Thoracic aorta (tissue), 2 donors: Measurements from ENCODE around the gene PIP4K2B. TPM values are rescaled to one million over a fixed set of nuclear protein-coding genes. Genes with fewer than 3 reads are reported as not detected.

Source experiments
- ATAC-seq: fragments of 150-250 bp; one replicate; pipeline ENCODE4 v1.8.0; 2017; ENCODE audit warnings: low read depth; ENCODE audit not compliant: insufficient number of reproducible peaks, low FRiP score
- DNase-seq: peaks from one replicate; pipeline ENCODE4 v3.0.0-alpha.2; 2020; ENCODE audit warnings: low spot score
- H3K27ac ChIP-seq, 2 donors: fragments of 200-600 bp; sonication (generic); 1 replicate in 1 of 2; 2 replicates in 1 of 2; pipeline ENCODE4 v1.5.1; 2016; ENCODE audit warnings: mild to moderate bottlenecking in 2 of 2, moderate library complexity in 2 of 2
- H3K27me3 ChIP-seq: fragments of 200-600 bp; sonication (generic); replicated peaks from 2 replicates; pipeline ENCODE4 v1.6.0; 2016; ENCODE audit warnings: mild to moderate bottlenecking; ENCODE audit not compliant: insufficient read depth
- H3K36me3 ChIP-seq: fragments of 200-600 bp; sonication (generic); one replicate; pipeline ENCODE4 v1.5.1; 2016
- H3K4me1 ChIP-seq, 2 donors: fragments of 200-600 bp; sonication (generic); 1 replicate in 1 of 2; 2 replicates in 1 of 2; pipeline versions ENCODE4 v1.5.1 to v1.6.0; 2016; ENCODE audit warnings: low read depth in 2 of 2, mild to moderate bottlenecking in 1 of 2; ENCODE audit not compliant: control insufficient read depth in 1 of 2
- H3K4me3 ChIP-seq: fragments of 200-600 bp; sonication (generic); 2 replicates; pipeline ENCODE4 v1.5.1; 2016; ENCODE audit warnings: mild to moderate bottlenecking
- H3K9me3 ChIP-seq: fragments of 200-600 bp; sonication (generic); 2 replicates; pipeline ENCODE4 v1.5.1; 2016
- CTCF ChIP-seq: fragments of 200-600 bp; sonication (generic); IDR thresholded peaks from one replicate; pipeline ENCODE4 v1.5.1; 2019; ENCODE audit warnings: antibody characterized with exemption
- total RNA-seq, 2 donors: library from RNA; depleted of rRNA; stranded (reverse); fragments of >200 nt; gene quantifications; one replicate each; pipeline versions ENCODE4 v1.1.0 to v1.2.3, GENCODE V29; 2016

The PIP4K2B gene
- total RNA-seq, 2 donors from 2014 or later = 56.9 to 82.0 TPM

- Histone ChIP-seq H3K4me1 (peaks cover 19 to 45% of the 10 kb centered on the region in 2 donors), H3K36me3 (peaks cover 16% of the 10 kb centered on the region), H3K27ac (peak overlapping the region; percentile 97 to 99), H3K27me3 (no peaks in the 10 kb centered on the region), H3K9me3 (no peaks in the 10 kb centered on the region), H3K4me3 (peak overlapping the region; percentile 93)
- DNase-seq (peak; percentile 8), ATAC-seq (no peak)
- TF ChIP-seq CTCF = no peak
Observed at GRCh38 chr17:38798614-38799500, 499 bp downstream of the PIP4K2B start.

GRCh38 chr17:38797828-38798227, 1.5 kb downstream of the PIP4K2B start:
- peak overlapping the region; percentile 97 to 99 for H3K27ac ChIP-seq
- H3K36me3 ChIP-seq = peaks cover 8% of the 10 kb centered on the region
- no peaks in the 10 kb centered on the region for H3K27me3 ChIP-seq
- no peak for ATAC-seq
- H3K9me3 ChIP-seq = no peaks in the 10 kb centered on the region
- no peak for DNase-seq
- H3K4me1 ChIP-seq = peaks cover 19 to 46% of the 10 kb centered on the region in 2 donors
- TF ChIP-seq CTCF = no peak
- peak overlapping the region; percentile 93 for H3K4me3 ChIP-seq

GRCh38 chr17:38797158-38797490, 2.2 kb downstream of the PIP4K2B start:
- H3K4me3 ChIP-seq = peak overlapping the region; percentile 93
- peaks cover 19 to 46% of the 10 kb centered on the region in 2 donors for H3K4me1 ChIP-seq
- ATAC-seq = no peak
- H3K9me3 ChIP-seq = no peaks in the 10 kb centered on the region
- DNase-seq = no peak
- no peaks in the 10 kb centered on the region for H3K27me3 ChIP-seq
- H3K36me3 ChIP-seq = peaks cover 1% of the 10 kb centered on the region
- H3K27ac ChIP-seq = peak overlapping the region; percentile 97 to 99
- no peak for TF ChIP-seq CTCF

- TF ChIP-seq CTCF = no peak
- no peak for ATAC-seq
- H3K4me1 ChIP-seq = peaks cover 19 to 46% of the 10 kb centered on the region in 2 donors
Observed at GRCh38 chr17:38796451-38797157, 2.8 kb downstream of the PIP4K2B start.

GRCh38 chr17:38794221-38794620, 5.1 kb downstream of the PIP4K2B start:
- H3K27me3 ChIP-seq = no peaks in the 10 kb centered on the region
- no peak for ATAC-seq
- H3K4me3 ChIP-seq = no peak overlapping the region
- no peaks in the 10 kb centered on the region for H3K9me3 ChIP-seq
- H3K27ac ChIP-seq = no peak overlapping the region
- peaks cover 25 to 60% of the 10 kb centered on the region in 2 donors for H3K4me1 ChIP-seq
- TF ChIP-seq CTCF = no peak
- DNase-seq = no peak
- H3K36me3 ChIP-seq = no peaks in the 10 kb centered on the region

More at GRCh38 chr17:38796451-38797157, 2.8 kb downstream of the PIP4K2B start:
- no peaks in the 10 kb centered on the region for H3K27me3 ChIP-seq
- H3K4me3 ChIP-seq = no peak overlapping the region
- no peak for DNase-seq
- H3K27ac ChIP-seq = no peak overlapping the region
- H3K36me3 ChIP-seq = no peaks in the 10 kb centered on the region
- no peaks in the 10 kb centered on the region for H3K9me3 ChIP-seq
